HG03064 (cell line): ENCODE data around the gene DLL1.

ENCODE experiments used
- ATAC-seq: cut with Tn5 transposase; IDR thresholded peaks from one replicate; pipeline ENCODE4 v1.9.1; 2021; ENCODE audit warnings: low read depth; ENCODE audit not compliant: unreplicated experiment

The DLL1 gene

GRCh38 chr6:170296423-170296745 is 5.5 kb upstream of the DLL1 start:
- no peak for ATAC-seq

- ATAC-seq: no peak
These were observed 4.9 kb upstream of the DLL1 start for GRCh38 chr6:170295510-170296422.

- ATAC-seq: no peak
These were observed 4.1 kb upstream of the DLL1 start for GRCh38 chr6:170294813-170295509.

GRCh38 chr6:170294298-170294730 is 3.4 kb upstream of the DLL1 start:
- no peak for ATAC-seq

- no peak for ATAC-seq
These were observed 2.7 kb upstream of the DLL1 start for GRCh38 chr6:170293341-170294231.

GRCh38 chr6:170292407-170293158 is 1.7 kb upstream of the DLL1 start:
- ATAC-seq: no peak

GRCh38 chr6:170292111-170292406 is 1.2 kb upstream of the DLL1 start:
- no peak for ATAC-seq

GRCh38 chr6:170291271-170292110 is 613 bp upstream of the DLL1 start:
- ATAC-seq: no peak

GRCh38 chr6:170289951-170290295 is 955 bp downstream of the DLL1 start:
- no peak for ATAC-seq

GRCh38 chr6:170289180-170289931 is 1.5 kb downstream of the DLL1 start:
- ATAC-seq: no peak

- ATAC-seq: no peak
These were observed 2.1 kb downstream of the DLL1 start for GRCh38 chr6:170288852-170289179.

- no peak for ATAC-seq
These were observed 2.7 kb downstream of the DLL1 start for GRCh38 chr6:170288091-170288631.

GRCh38 chr6:170287371-170287876 is 3.5 kb downstream of the DLL1 start:
- ATAC-seq: no peak

- ATAC-seq: no peak
These were observed 4.0 kb downstream of the DLL1 start for GRCh38 chr6:170286934-170287265.

- no peak for ATAC-seq
These were observed 4.5 kb downstream of the DLL1 start for GRCh38 chr6:170286246-170286933.

- no peak for ATAC-seq
These were observed 5.4 kb downstream of the DLL1 start for GRCh38 chr6:170285482-170285881.

- ATAC-seq: no peak
These were observed 5.9 kb downstream of the DLL1 start for GRCh38 chr6:170284866-170285469.
